Ascending aorta (tissue), 2 donors: ENCODE data around the gene UBE2J1. TPM values are rescaled to one million over a fixed set of nuclear protein-coding genes. Genes with fewer than 3 reads are reported as not detected.
A peak's percentile ranks its signal among the peaks of the same experiment; 100 is the strongest.

Source experiments
- DNase-seq, 2 donors: peaks; one replicate each; pipeline ENCODE4 v3.0.0-alpha.2; 2019; ENCODE audit warnings: low spot score in 2 of 2
- H3K27ac ChIP-seq, 2 donors: fragments of 200-600 bp; sonication (generic); one replicate each; pipeline ENCODE4 v1.5.1; 2016 to 2017; ENCODE audit warnings: mild to moderate bottlenecking in 1 of 2
- H3K27me3 ChIP-seq: fragments of 200-600 bp; sonication (generic); one replicate; pipeline ENCODE4 v1.5.1; 2017
- H3K36me3 ChIP-seq, 2 donors: fragments of 200-600 bp; sonication (generic); one replicate each; pipeline ENCODE4 v1.5.1; 2016
- H3K4me1 ChIP-seq, 2 donors: fragments of 200-600 bp; sonication (generic); one replicate each; pipeline ENCODE4 v1.5.1; 2016 to 2017; ENCODE audit warnings: mild to moderate bottlenecking in 1 of 2
- H3K4me3 ChIP-seq, 2 donors: fragments of 200-600 bp; sonication (generic); one replicate each; pipeline ENCODE4 v1.5.1; 2016 to 2017; ENCODE audit warnings: mild to moderate bottlenecking in 1 of 2
- H3K9me3 ChIP-seq, 2 donors: fragments of 200-600 bp; sonication (generic); one replicate each; pipeline ENCODE4 v1.5.1; 2016
- CTCF ChIP-seq, 3 experiments: fragments of 200-600 bp in 2 of 3; fragments of 450-650 bp in 1 of 3; sonication (generic) in 2 of 3; IDR thresholded peaks; one replicate each; pipeline ENCODE4 v1.5.1; 2016 to 2019; ENCODE audit warnings: antibody characterized with exemption in 3 of 3, mild to moderate bottlenecking in 1 of 3, moderate library complexity in 1 of 3
- intact Hi-C: fragments of 100-400 bp; cut with DNase I; formaldehyde crosslinking; loops from one replicate; pipeline ENCODE4 v1.15.1; 2023
- total RNA-seq: library from RNA; depleted of rRNA; stranded (reverse); fragments of >200 nt; gene quantifications from one replicate; pipeline ENCODE4 v1.1.0, GENCODE V29; 2016

The UBE2J1 gene
- total RNA-seq, 1 donor from 2014 or later, result 29.5 TPM

GRCh38 chr6:89372506-89372901 is 20.0 kb upstream of the UBE2J1 start:
- Histone ChIP-seq H3K27ac (no peak overlapping the region), H3K36me3 (no peaks in the 10 kb centered on the region), H3K9me3 (no peaks in the 10 kb centered on the region), H3K4me3 (no peak overlapping the region), H3K27me3 (no peaks in the 10 kb centered on the region), H3K4me1 (peaks cover 0 to 5% of the 10 kb centered on the region in 2 donors)
- no peak for DNase-seq
- intact Hi-C loops, result loop anchor here (2.0 to 5.0 kb wide), 4 partner anchors 38 to 390 kb away; no protein-coding TSS in a partner anchor
- no peak for TF ChIP-seq CTCF (IDR thresholded peaks at IDR 0.05)

DNA sequence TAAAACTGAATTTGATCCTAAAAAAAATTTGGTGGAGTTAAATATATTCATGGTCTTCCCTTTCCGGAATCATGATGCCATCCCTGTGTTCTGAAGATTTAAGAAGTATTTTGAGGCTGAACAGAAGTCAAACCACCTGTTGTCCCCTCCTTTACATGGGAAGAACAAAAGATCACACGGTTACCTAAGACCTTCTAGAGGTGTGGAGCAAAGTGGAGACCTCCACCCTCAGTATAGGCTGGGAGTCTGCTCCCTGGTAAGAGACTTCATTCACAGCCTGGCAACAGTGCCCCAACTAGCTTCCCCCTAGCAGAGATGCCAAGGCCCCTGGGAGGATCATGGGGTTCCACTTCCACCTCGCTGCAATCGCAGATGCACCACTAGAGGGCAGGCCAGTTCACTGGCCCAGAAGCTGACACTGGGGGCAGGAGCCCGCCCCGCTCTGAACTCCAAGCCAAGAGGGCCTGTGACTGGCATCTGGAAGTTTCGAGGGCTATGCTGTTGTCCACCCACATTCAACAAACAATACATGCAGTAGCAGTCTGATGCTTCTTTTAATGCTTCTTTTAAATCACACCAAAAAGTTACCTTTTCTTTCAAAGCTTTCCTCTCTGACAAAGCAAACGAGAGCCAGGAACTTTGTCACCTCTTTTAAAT is 19.5 kb upstream of the UBE2J1 start:
- Histone ChIP-seq H3K27ac (no peak overlapping the region), H3K4me1 (peaks cover 0 to 5% of the 10 kb centered on the region in 2 donors)

GRCh38 chr6:89368999-89369398 is 16.5 kb upstream of the UBE2J1 start:
- intact Hi-C loops, result loop anchor here (5.0 kb wide), 2 partner anchors 57 to 268 kb away; partner anchors contain the start of gene LYRM2
- DNase-seq, result peak in 1 of 2 donors; percentile 68

More for the DNA sequence above, 19.5 kb upstream of the UBE2J1 start:
- Histone ChIP-seq H3K9me3 (no peaks in the 10 kb centered on the region), H3K4me3 (no peak overlapping the region), H3K27me3 (no peaks in the 10 kb centered on the region), H3K36me3 (no peaks in the 10 kb centered on the region)
- intact Hi-C loops, result loop anchor here (2.0 to 5.0 kb wide), 4 partner anchors 39 to 390 kb away; no protein-coding TSS in a partner anchor
- DNase-seq, result peak; percentile 18 to 86
- peak; percentile 82 to 91 (median 82) for TF ChIP-seq CTCF (IDR thresholded peaks at IDR 0.05)

GRCh38 chr6:89368107-89368506 is 15.6 kb upstream of the UBE2J1 start:
- Histone ChIP-seq H3K36me3 (no peaks in the 10 kb centered on the region), H3K27ac (no peak overlapping the region), H3K4me3 (no peak overlapping the region), H3K9me3 (no peaks in the 10 kb centered on the region), H3K27me3 (no peaks in the 10 kb centered on the region), H3K4me1 (peaks cover 0 to 5% of the 10 kb centered on the region in 2 donors)
- DNase-seq, result peak in 1 of 2 donors; percentile 78
- TF ChIP-seq CTCF (IDR thresholded peaks at IDR 0.05), result peak; percentile 56 to 74 (median 74)
- intact Hi-C loops, result loop anchor here (5.0 kb wide), 2 partner anchors 56 to 269 kb away; partner anchors contain the start of gene LYRM2

More at GRCh38 chr6:89368999-89369398, 16.5 kb upstream of the UBE2J1 start:
- no peak overlapping the region for H3K27ac ChIP-seq
- H3K4me1 ChIP-seq, result peaks cover 0 to 5% of the 10 kb centered on the region in 2 donors
- no peaks in the 10 kb centered on the region for H3K9me3 ChIP-seq
- no peak overlapping the region for H3K4me3 ChIP-seq
- TF ChIP-seq CTCF (IDR thresholded peaks at IDR 0.05), result peak; percentile 37 to 63 (median 57)
- no peaks in the 10 kb centered on the region for H3K27me3 ChIP-seq
- H3K36me3 ChIP-seq, result no peaks in the 10 kb centered on the region

DNA sequence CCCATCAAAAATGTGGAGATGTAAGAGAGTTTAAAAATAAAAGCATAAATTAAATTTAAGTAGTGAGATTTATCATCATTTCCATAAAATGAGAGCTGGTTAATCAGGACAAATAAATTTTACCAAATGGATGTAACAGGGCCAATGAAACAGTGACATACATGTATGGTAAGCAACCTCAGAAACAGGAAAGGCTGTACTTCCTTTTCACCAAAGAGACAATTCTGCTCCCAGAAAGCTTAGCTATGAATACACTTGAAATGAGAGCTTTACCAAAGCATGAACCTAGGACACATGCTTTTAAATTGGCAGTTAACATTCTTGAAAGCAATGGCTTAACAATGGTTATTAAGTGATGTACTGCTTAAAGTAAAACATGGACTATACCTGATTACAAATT is 12.1 kb upstream of the UBE2J1 start:
- H3K4me1 ChIP-seq, result no peaks in the 10 kb centered on the region
- intact Hi-C loops, result no loop called here
- no peaks in the 10 kb centered on the region for H3K27me3 ChIP-seq
- DNase-seq, result no peak
- no peaks in the 10 kb centered on the region for H3K9me3 ChIP-seq
- no peak overlapping the region for H3K27ac ChIP-seq
- no peaks in the 10 kb centered on the region for H3K36me3 ChIP-seq
- H3K4me3 ChIP-seq, result no peak overlapping the region
- TF ChIP-seq CTCF (IDR thresholded peaks at IDR 0.05), result no peak
